ENCODE results near the gene USH2A.

DNA sequence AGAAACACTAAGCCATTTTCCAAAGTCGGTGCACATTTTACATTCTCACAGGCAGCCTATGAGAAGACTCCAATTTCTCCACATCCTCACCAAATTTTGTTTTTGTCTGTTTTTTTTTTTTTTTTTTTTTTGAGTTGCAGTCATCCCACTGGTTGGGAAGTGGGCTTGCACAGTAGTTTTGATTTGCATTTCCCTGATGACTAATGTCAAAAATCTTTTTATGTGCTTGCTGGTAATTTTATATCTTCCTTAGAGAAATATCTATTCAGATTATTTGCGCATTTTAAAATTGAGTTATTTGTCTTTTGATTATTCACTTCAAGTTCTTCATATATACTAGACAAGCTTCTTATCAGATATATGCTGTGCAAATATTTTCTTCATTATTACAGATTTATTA lies 141.5 kb downstream of the USH2A start:
- TF ChIP-seq, protein P1, sequence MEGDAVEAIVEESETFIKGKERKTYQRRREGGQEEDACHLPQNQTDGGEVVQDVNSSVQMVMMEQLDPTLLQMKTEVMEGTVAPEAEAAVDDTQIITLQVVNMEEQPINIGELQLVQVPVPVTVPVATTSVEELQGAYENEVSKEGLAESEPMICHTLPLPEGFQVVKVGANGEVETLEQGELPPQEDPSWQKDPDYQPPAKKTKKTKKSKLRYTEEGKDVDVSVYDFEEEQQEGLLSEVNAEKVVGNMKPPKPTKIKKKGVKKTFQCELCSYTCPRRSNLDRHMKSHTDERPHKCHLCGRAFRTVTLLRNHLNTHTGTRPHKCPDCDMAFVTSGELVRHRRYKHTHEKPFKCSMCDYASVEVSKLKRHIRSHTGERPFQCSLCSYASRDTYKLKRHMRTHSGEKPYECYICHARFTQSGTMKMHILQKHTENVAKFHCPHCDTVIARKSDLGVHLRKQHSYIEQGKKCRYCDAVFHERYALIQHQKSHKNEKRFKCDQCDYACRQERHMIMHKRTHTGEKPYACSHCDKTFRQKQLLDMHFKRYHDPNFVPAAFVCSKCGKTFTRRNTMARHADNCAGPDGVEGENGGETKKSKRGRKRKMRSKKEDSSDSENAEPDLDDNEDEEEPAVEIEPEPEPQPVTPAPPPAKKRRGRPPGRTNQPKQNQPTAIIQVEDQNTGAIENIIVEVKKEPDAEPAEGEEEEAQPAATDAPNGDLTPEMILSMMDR (IDR thresholded peaks at IDR 0.05): no peak
- TF ChIP-seq EP300 (IDR thresholded peaks at IDR 0.05) (no peak), POLR2A (IDR thresholded peaks at IDR 0.05) (no peak)

Data from tibial nerve (tissue), 4 donors.